Loucy (cell line): ENCODE measurements around the gene MOK.

Source experiments
- H2AFZ ChIP-seq: fragments of 200-600 bp; sonication (generic); 2 replicates; pipeline ENCODE4 v1.6.0; 2016; ENCODE audit warnings: antibody characterized with exemption, mild to moderate bottlenecking, low read length, moderate library complexity
- H3F3A ChIP-seq: fragments of 200-600 bp; 2 replicates; pipeline ENCODE4 v1.6.0; 2016; ENCODE audit warnings: antibody characterized with exemption, low read depth, mild to moderate bottlenecking
- H3K27me3 ChIP-seq: fragments of 200-600 bp; sonication (generic); 2 replicates; pipeline ENCODE4 v1.6.1; 2014; ENCODE audit warnings: low read length, mild to moderate bottlenecking; ENCODE audit not compliant: insufficient read depth, poor library complexity, severe bottlenecking
- H3K36me3 ChIP-seq: fragments of 200-600 bp; sonication (generic); 2 replicates; pipeline ENCODE4 v1.6.1; 2016; ENCODE audit warnings: low read length; ENCODE audit not compliant: insufficient read depth
- H3K4me1 ChIP-seq: fragments of 200-600 bp; sonication (generic); 2 replicates; pipeline ENCODE4 v1.5.1; 2014; ENCODE audit warnings: low read length, mild to moderate bottlenecking; ENCODE audit not compliant: insufficient read depth, poor library complexity, severe bottlenecking
- H3K4me2 ChIP-seq: fragments of 200-600 bp; sonication (generic); 2 replicates; pipeline ENCODE4 v1.6.0; 2014; ENCODE audit warnings: antibody characterized with exemption, low read length, low read depth, mild to moderate bottlenecking; ENCODE audit not compliant: poor library complexity, severe bottlenecking
- H3K4me3 ChIP-seq: fragments of 200-600 bp; sonication (generic); 2 replicates; pipeline ENCODE4 v1.5.1; 2014; ENCODE audit warnings: low read length, mild to moderate bottlenecking, mixed read lengths; ENCODE audit not compliant: poor library complexity, severe bottlenecking
- H3K79me2 ChIP-seq: fragments of 200-600 bp; sonication (generic); 2 replicates; pipeline ENCODE4 v1.6.1; 2014; ENCODE audit warnings: low read length; ENCODE audit not compliant: insufficient read depth
- H3K9ac ChIP-seq: fragments of 200-600 bp; sonication (generic); 2 replicates; pipeline ENCODE4 v1.6.0; 2014; ENCODE audit warnings: mild to moderate bottlenecking, low read depth, low read length, moderate library complexity; ENCODE audit not compliant: poor library complexity, severe bottlenecking
- H3K9me2 ChIP-seq: fragments of 200-600 bp; sonication (generic); replicated peaks from 2 replicates; pipeline ENCODE4 v1.6.1; 2016; ENCODE audit warnings: low read depth, low read length, mixed read lengths
- H3K9me3 ChIP-seq: fragments of 200-600 bp; sonication (generic); 2 replicates; pipeline ENCODE4 v1.6.1; 2014; ENCODE audit warnings: mild to moderate bottlenecking, antibody characterized with exemption, low read length, low read depth; ENCODE audit not compliant: insufficient read depth
- H4K20me1 ChIP-seq: fragments of 200-600 bp; sonication (generic); 2 replicates; pipeline ENCODE4 v1.6.0; 2014; ENCODE audit warnings: antibody characterized with exemption, low read length, mild to moderate bottlenecking; ENCODE audit not compliant: insufficient read depth, poor library complexity, severe bottlenecking
- EZH2phosphoT487 ChIP-seq: fragments of 200-600 bp; IDR thresholded peaks from 2 replicates; pipeline ENCODE4 v1.6.1; 2018; ENCODE audit warnings: antibody characterized with exemption, mild to moderate bottlenecking, moderate library complexity, borderline replicate concordance
- TF ChIP-seq, protein P1 (sequence below): fragments of 200-600 bp; sonication (generic); conservative IDR thresholded peaks from 2 replicates; pipeline ENCODE4 v1.5.1; 2014; ENCODE audit warnings: mild to moderate bottlenecking, antibody characterized with exemption, low read length

Gene MOK

DNA sequence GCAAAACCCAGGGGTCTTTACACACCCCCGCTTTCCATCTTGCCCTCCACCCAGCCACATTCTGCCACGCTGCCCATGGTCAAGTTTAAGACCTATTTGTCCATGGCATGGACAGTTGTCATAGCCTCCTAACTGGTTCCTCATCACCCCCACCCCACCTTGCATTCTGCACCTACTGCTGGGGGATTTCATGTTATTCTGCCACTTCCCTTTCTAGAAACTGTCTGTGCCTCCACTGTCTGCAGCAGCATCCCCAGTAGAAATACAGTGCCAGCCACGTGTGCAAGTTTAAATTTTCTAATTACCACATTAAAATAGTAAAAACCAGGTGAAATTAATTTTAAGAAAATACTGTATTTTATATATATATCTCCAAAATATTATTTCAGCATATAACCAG is 102.0 kb downstream of the MOK start:
- H3K9me3 ChIP-seq, result no peaks in the 10 kb centered on the region
- H3K4me3 ChIP-seq, result no peak overlapping the region
- H2AFZ ChIP-seq, result no peak overlapping the region
- no peak overlapping the region for H3K4me2 ChIP-seq
- H3F3A ChIP-seq, result no peaks in the 10 kb centered on the region
- TF ChIP-seq, protein P1, sequence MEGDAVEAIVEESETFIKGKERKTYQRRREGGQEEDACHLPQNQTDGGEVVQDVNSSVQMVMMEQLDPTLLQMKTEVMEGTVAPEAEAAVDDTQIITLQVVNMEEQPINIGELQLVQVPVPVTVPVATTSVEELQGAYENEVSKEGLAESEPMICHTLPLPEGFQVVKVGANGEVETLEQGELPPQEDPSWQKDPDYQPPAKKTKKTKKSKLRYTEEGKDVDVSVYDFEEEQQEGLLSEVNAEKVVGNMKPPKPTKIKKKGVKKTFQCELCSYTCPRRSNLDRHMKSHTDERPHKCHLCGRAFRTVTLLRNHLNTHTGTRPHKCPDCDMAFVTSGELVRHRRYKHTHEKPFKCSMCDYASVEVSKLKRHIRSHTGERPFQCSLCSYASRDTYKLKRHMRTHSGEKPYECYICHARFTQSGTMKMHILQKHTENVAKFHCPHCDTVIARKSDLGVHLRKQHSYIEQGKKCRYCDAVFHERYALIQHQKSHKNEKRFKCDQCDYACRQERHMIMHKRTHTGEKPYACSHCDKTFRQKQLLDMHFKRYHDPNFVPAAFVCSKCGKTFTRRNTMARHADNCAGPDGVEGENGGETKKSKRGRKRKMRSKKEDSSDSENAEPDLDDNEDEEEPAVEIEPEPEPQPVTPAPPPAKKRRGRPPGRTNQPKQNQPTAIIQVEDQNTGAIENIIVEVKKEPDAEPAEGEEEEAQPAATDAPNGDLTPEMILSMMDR, result no peak
- TF ChIP-seq EZH2phosphoT487, result no peak
- peaks cover 5% of the 10 kb centered on the region for H3K4me1 ChIP-seq
- H3K9me2 ChIP-seq, result no peaks in the 10 kb centered on the region
- peaks cover 49% of the 10 kb centered on the region; the same call in 1 of the 2 replicates for H3K36me3 ChIP-seq
- H3K9ac ChIP-seq, result no peak overlapping the region
- H3K79me2 ChIP-seq, result peaks cover 35% of the 10 kb centered on the region; the same call in 1 of the 2 replicates
- peaks cover 38% of the 10 kb centered on the region for H4K20me1 ChIP-seq
- H3K27me3 ChIP-seq, result no peaks in the 10 kb centered on the region

DNA sequence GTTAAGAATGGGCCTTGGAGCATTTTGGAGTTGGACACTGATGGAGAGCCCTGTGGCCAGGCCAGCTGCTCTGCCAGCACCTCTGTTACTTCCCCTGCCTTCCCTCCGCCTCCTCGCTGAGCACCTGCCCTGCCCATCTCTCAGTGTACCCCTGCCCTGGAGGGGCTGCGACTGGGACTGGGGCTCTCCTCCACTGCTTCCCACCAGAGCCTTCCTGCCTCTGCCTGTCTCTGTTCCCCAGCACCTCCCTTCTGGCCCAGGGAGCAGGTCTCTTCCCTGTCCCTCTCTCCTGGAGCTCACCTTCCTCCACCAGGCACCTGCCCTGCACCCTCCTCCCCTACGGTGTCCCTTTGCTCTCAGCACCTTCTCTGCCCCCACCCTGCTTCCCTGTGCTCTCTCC is 103.2 kb downstream of the MOK start:
- Histone ChIP-seq H3K9me3 (no peaks in the 10 kb centered on the region), H3K4me2 (no peak overlapping the region), H3K4me1 (peaks cover 5% of the 10 kb centered on the region)

DNA sequence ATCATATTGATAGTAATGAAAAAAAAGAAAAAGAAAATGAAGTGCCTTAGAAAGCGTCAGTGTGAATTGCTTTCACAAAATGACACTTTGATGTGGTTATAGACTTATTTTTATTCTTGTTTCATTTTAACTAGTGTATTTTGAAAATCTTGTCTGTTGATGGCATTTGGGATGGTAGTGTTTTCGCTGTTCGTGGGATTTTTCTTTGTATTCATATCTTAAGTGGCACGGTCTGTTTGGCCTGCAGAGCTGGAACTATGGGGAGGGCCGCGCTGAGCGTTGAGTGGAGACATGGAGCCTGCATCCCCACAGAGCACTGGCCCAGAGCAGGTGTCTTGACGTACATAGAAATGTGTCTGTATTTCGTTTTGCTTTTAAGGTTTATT is 103.6 kb downstream of the MOK start:
- peaks cover 38% of the 10 kb centered on the region for H4K20me1 ChIP-seq
- H3F3A ChIP-seq, result no peaks in the 10 kb centered on the region
- peaks cover 5% of the 10 kb centered on the region for H3K4me1 ChIP-seq
- no peaks in the 10 kb centered on the region for H3K9me2 ChIP-seq
- H2AFZ ChIP-seq, result no peak overlapping the region
- H3K27me3 ChIP-seq, result no peaks in the 10 kb centered on the region
- H3K36me3 ChIP-seq, result peaks cover 63% of the 10 kb centered on the region; the same call in 1 of the 2 replicates
- TF ChIP-seq, protein P1, result no peak
- no peaks in the 10 kb centered on the region for H3K9me3 ChIP-seq
- no peak overlapping the region for H3K4me2 ChIP-seq
- H3K4me3 ChIP-seq, result no peak overlapping the region
- peaks cover 31% of the 10 kb centered on the region; the same call in 1 of the 2 replicates for H3K79me2 ChIP-seq
- H3K9ac ChIP-seq, result no peak overlapping the region

More for the DNA sequence above, 103.2 kb downstream of the MOK start:
- H3K27me3 ChIP-seq, result no peaks in the 10 kb centered on the region
- TF ChIP-seq, protein P1, result no peak
- no peak for TF ChIP-seq EZH2phosphoT487
- H2AFZ ChIP-seq, result no peak overlapping the region
- H4K20me1 ChIP-seq, result peaks cover 38% of the 10 kb centered on the region
- no peaks in the 10 kb centered on the region for H3K9me2 ChIP-seq
- no peak overlapping the region for H3K4me3 ChIP-seq
- H3K36me3 ChIP-seq, result peaks cover 59% of the 10 kb centered on the region; the same call in 1 of the 2 replicates
- peaks cover 32% of the 10 kb centered on the region; the same call in 1 of the 2 replicates for H3K79me2 ChIP-seq
- H3F3A ChIP-seq, result no peaks in the 10 kb centered on the region
- no peak overlapping the region for H3K9ac ChIP-seq
